Right ventricle myocardium inferior (tissue), 1 donor: Measurements from ENCODE around the gene PLK4. TPM values are rescaled to one million over a fixed set of nuclear protein-coding genes. Genes with fewer than 3 reads are reported as not detected.

Experiments
- ATAC-seq: fragments of 200-7000 bp; cut with Tn5 transposase; one replicate; pipeline ENCODE4 v1.9.1; 2020; ENCODE audit warnings: mild to moderate bottlenecking, moderate library complexity
- DNase-seq: peaks from one replicate; pipeline ENCODE4 v3.0.0; 2021; ENCODE audit errors: missing footprints
- intact Hi-C: fragments of 100-400 bp; cut with DNase I; formaldehyde crosslinking; loops from one replicate; pipeline ENCODE4 v1.11.0; 2022
- long read RNA-seq: library from polyadenylated mRNA; unstranded; transcript quantifications from one replicate; pipeline ENCODE4 v2.0.0, GENCODE V29; 2021
- total RNA-seq: library from RNA; stranded (reverse); fragmentation: NEBNext Ultra II Directional; extraction: Animal tissue kit (Norgen Biotek cat#: 25700); gene quantifications from one replicate; pipeline ENCODE4 v1.2.1, GENCODE V29; 2021
- donor health status: DM: no; HTN: yes; CAD: no; lungs with severe emphysema.

Gene PLK4
- total RNA-seq, result 1.1 TPM
- long read RNA-seq, partial matches to known transcripts, result 1 of 1 reads
- long read RNA-seq, other reads (novel, unspliced or antisense), result 0 of 1 reads

- intact Hi-C loops, result loop anchor here (2.0 to 5.0 kb wide), 3 partner anchors 86 to 180 kb away; partner anchors contain the start of genes ABHD18, HSPA4L, LARP1B and MFSD8
- peak; percentile 97 for DNase-seq
- peak; percentile 99 for ATAC-seq
Measured at GRCh38 chr4:127880763-127881562, at the start of gene PLK4. PLK4 (plus strand) TSS chr4:127880893; CDS start chr4:127881135, 242 bp downstream.

- no peak for DNase-seq
- intact Hi-C loops, result no loop called here
- ATAC-seq, result no peak
Measured at GRCh38 chr4:127832585-127832984, 48.1 kb upstream of the PLK4 start.

- intact Hi-C loops, result no loop called here
- no peak for ATAC-seq
- DNase-seq, result no peak
Measured at GRCh38 chr4:127843704-127844600, 36.7 kb upstream of the PLK4 start.

- intact Hi-C loops, result no loop called here
- ATAC-seq, result no peak
Measured at GRCh38 chr4:127844601-127845116, 36.0 kb upstream of the PLK4 start.

GRCh38 chr4:127846061-127846460, 34.6 kb upstream of the PLK4 start:
- ATAC-seq (no peak), DNase-seq (no peak)
- intact Hi-C loops, result no loop called here

More at GRCh38 chr4:127844601-127845116, 36.0 kb upstream of the PLK4 start:
- no peak for DNase-seq

GRCh38 chr4:127846765-127847164, 33.9 kb upstream of the PLK4 start:
- ATAC-seq, result no peak
- intact Hi-C loops, result no loop called here
- no peak for DNase-seq

- DNase-seq (no peak), ATAC-seq (no peak)
- intact Hi-C loops, result no loop called here
Measured at GRCh38 chr4:127849505-127850234, 31.0 kb upstream of the PLK4 start.

GRCh38 chr4:127852661-127853060, 28.0 kb upstream of the PLK4 start:
- ATAC-seq (no peak), DNase-seq (no peak)
- intact Hi-C loops, result no loop called here

GRCh38 chr4:127856196-127856812, 24.4 kb upstream of the PLK4 start:
- ATAC-seq, result no peak
- intact Hi-C loops, result no loop called here

GRCh38 chr4:127856813-127857447, 23.8 kb upstream of the PLK4 start:
- no peak for ATAC-seq
- DNase-seq, result no peak
- intact Hi-C loops, result no loop called here

More at GRCh38 chr4:127856196-127856812, 24.4 kb upstream of the PLK4 start:
- DNase-seq, result no peak

- intact Hi-C loops, result no loop called here
- no peak for ATAC-seq
- DNase-seq, result no peak
Measured at GRCh38 chr4:127857641-127858040, 23.1 kb upstream of the PLK4 start.

GRCh38 chr4:127868196-127868595, 12.5 kb upstream of the PLK4 start:
- intact Hi-C loops, result no loop called here
- ATAC-seq (no peak), DNase-seq (no peak)

- no peak for ATAC-seq
- DNase-seq, result no peak
- intact Hi-C loops, result no loop called here
Measured at GRCh38 chr4:127870281-127870680, 10.4 kb upstream of the PLK4 start.

GRCh38 chr4:127870688-127871087, 10.0 kb upstream of the PLK4 start:
- DNase-seq (no peak), ATAC-seq (peak; percentile 59)
- intact Hi-C loops, result no loop called here

GRCh38 chr4:127875791-127876190, 4.9 kb upstream of the PLK4 start:
- intact Hi-C loops, result no loop called here

GRCh38 chr4:127881563-127881864, 821 bp downstream of the PLK4 start:
- peak; percentile 40 for ATAC-seq
- intact Hi-C loops, result loop anchor here (2.0 to 5.0 kb wide), 3 partner anchors 86 to 179 kb away; partner anchors contain the start of genes ABHD18, HSPA4L, LARP1B and MFSD8
- DNase-seq, result no peak

More at GRCh38 chr4:127875791-127876190, 4.9 kb upstream of the PLK4 start:
- ATAC-seq (no peak), DNase-seq (no peak)

- intact Hi-C loops, result no loop called here
- ATAC-seq, result no peak
- no peak for DNase-seq
Measured at GRCh38 chr4:127888559-127888958, 7.9 kb downstream of the PLK4 start.

- intact Hi-C loops, result no loop called here
- DNase-seq, result no peak
- no peak for ATAC-seq
Measured at GRCh38 chr4:127889903-127890302, 9.2 kb downstream of the PLK4 start.
